Measurements from ENCODE around the gene COL11A2.
"Not testable (repeated sequence)": the region's sequence is repeated elsewhere in the genome, so short reads cannot be mapped to it uniquely, and the experiment has no call there.

The COL11A2 gene

DNA sequence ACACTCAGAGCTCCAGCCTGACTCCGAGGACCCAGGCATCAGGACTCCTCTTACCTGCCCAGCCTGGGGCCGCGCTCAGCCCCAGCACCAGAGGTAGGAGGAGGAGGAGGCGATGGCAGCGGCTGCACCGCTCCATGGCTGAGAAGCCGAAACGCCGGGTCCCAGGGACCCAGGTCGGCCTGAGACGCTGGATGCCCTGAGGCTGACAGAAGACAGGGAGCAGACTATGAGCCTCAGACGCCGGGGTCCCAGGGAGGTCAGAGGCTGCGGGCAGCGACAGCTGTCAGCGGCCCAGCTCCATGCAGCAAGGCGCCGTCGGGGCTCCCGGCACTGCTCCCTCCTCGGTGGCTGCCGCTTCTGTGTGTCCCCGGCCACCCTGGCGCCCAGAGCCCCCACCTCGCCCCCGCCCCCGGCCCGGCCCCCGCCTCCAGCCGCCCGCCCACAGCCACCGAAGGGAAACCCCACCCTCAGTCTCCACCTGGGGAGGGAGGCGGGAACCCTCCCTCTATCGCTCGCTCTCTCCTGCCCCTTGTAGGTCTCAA is at the start of gene COL11A2:
COL11A2 (minus strand) TSS at position 363 of the 542 bp plus-strand sequence; CDS start at position 136, 227 bp downstream.
- DNase-seq (ENCODE audit: low read depth in 2 of 2), result no peak

GRCh38 chr6:33241968-33242367 is 49.7 kb upstream of the COL11A2 start:
- no peak for DNase-seq (ENCODE audit: low read depth in 2 of 2)

DNA sequence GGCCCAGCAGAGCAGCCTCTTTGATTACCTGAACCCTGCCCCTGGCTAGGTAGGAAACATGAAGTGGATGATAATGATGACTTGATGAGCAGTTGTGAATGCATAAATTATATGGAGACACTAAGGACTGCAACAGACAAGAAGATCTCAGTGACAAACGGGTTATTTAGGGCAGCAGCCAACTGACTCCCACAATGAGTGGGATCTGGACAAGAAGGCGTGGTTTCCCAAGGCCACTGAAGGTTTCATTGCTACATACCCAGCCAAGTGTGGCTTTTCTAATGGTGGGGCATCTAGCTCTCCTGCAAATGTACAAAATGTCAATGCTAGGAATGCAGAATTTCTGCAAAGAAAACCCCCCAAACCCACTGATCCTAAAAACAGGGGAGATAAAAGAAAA is 45.5 kb upstream of the COL11A2 start:
- no peak for DNase-seq (ENCODE audit: low read depth in 2 of 2)

DNA sequence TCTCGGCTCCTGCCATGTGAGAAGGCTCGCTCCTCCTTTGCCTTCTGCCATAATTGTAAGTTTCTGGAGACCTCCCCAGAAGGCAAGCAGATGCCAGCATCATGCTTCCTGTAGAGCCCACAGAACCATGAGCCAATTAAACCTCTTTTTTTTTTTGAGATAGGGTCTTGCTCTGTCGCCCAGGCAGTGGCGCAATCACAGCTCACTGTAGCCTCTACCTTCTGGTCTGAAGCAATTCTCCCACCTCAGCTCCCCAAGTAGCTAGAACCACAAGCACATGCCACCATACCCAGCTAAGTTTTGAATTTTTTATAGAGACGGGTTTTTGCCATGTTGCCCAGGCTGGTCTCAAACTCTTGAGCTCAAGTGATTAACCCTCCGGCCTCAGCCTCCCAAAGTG is 44.6 kb upstream of the COL11A2 start:
- no peak for DNase-seq (ENCODE audit: low read depth in 2 of 2)

DNA sequence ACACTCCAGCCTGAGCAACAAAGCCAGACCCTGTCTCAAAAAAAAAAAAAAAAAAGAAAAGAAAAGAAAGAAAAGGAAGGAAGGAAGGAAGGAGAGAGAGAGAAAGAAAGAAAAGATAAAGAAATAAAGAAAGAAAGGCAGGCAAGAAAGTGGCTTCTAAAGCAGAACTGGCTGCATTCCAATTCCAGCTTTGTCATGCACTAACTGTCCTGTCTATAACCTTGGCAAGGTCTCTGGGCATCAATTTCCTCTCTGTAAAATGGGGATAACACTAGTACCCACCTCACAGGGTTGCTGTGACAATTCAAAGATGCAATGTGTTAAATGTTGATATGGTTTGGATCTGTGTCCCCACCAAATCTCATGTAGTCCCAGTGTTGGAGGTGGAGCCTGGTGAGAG is 44.1 kb upstream of the COL11A2 start:
- DNase-seq (ENCODE audit: low read depth in 2 of 2), result no peak

DNA sequence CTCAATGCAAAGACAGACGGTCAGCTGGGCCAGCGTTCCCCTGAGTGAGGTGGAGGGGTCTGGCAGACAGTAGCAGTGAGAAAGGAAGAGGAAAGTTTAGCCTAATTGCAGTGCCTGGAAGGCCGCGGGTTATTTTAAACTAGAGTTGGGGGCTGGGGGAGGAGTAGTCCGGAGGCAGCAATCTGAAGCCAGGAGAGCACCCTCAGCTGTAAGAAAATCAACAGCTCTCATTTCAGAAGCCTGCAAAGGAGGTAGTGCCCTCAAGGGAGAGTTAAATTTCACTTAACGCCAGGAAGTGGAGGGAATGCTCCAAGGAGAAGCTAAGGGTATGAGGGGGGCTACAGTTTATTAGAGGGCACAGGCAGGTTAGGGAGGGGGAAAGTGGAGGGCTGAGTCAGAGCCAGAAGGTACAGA is 43.0 kb upstream of the COL11A2 start:
- no peak for DNase-seq (ENCODE audit: low read depth in 2 of 2)

GRCh38 chr6:33226503-33227120 is 34.3 kb upstream of the COL11A2 start:
- not testable (repeated sequence) for DNase-seq (ENCODE audit: low read depth in 2 of 2)

GRCh38 chr6:33217681-33218080 is 25.4 kb upstream of the COL11A2 start:
- no peak for DNase-seq (ENCODE audit: low read depth in 2 of 2)

GRCh38 chr6:33217246-33217645 is 25.0 kb upstream of the COL11A2 start:
- no peak for DNase-seq (ENCODE audit: low read depth in 2 of 2)

DNA sequence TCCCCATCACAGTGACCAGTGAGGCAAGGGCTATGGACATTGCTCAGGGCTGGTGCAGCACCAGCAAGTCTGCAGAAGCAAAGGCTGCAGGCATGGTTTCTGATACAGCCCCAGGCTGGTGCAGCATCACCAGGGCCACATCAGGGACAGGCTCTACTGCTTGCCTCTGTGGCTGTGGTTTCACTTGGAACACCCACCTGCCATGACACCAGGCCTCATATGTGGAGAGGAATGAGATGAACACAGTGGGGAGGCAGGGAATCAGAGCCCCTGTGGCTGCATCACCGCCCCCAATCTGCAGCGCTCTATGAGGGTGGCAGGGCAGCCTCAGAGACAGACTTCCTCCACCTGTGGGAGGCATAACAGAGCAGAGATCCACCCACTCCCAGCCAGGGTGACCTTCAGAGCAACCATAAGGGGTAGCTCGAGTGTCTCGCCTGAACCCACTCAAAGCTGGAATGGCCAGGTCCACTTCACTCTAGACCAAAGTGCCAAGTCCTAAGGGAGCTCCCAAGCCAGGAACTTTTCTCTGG is 23.9 kb upstream of the COL11A2 start:
- no peak for DNase-seq (ENCODE audit: low read depth in 2 of 2)

- DNase-seq (ENCODE audit: low read depth in 2 of 2), result no peak
Measured at GRCh38 chr6:33215271-33216116, 23.2 kb upstream of the COL11A2 start.

DNA sequence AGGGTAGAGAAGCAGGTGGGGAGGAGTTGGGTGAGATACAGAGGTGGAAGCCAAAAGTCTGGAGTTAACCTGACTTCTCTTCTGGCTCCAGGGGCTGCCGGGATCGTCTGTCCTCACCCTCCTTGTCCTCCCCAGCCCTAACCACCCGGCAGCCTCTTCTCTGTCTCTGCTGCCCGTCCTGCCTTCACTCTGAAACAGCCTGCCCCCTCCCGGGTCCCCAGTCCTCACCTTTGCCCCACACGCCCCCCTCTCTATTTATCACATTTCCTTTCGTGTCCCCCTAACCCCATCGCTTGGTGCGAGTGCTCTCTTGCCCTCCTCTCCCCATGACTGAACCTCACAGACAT is 21.7 kb upstream of the COL11A2 start:
- DNase-seq (ENCODE audit: low read depth in 2 of 2), result no peak

- no peak for DNase-seq (ENCODE audit: low read depth in 2 of 2)
Measured at GRCh38 chr6:33213166-33213988, 21.1 kb upstream of the COL11A2 start.

DNA sequence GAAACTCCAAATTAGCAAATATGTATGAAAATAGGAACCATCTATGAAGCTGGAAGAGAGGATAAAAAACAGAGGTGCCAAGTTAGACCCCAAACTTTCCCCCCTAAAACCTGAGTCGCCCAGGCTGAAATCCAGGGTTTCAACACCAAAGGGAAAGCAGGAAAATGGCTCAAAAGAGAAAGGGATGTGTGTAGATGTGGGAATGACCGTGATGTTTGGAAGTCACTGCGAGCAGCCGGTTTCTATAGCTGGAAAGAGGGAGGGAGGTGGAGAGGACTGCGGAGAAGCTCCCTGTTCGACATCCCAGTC is 20.5 kb upstream of the COL11A2 start:
- DNase-seq (ENCODE audit: low read depth in 2 of 2), result no peak

DNA sequence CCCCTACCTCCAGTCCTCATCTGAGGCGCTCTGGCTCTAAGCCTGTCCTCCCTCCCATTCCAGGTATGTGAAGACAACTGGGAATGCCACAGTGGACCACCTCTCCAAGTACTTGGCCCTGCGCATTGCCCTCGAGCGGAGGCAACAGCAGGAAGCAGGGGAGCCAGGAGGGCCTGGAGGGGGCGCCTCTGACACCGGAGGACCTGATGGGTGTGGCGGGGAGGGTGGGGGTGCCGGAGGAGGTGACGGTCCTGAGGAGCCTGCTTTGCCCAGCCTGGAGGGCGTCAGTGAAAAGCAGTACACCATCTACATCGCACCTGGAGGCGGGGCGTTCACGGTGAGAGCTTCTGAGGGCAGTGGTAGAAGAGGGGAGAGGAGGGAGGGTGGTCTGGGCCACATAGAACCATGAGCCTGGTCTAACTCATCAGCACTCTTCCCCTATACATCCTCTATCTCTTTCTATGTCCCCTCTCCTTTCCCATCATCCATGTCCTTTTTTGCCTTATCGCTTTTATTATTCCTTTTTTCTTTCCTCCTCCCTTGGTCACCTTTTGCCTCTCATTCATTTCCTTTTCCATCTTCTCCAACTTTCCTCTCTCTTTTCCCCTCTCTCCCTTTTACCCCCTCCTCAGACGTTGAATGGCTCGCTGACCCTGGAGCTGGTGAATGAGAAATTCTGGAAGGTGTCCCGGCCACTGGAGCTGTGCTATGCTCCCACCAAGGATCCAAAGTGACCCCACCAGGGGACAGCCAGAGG is 19.6 kb upstream of the COL11A2 start:
- no peak for DNase-seq (ENCODE audit: low read depth in 2 of 2)

GRCh38 chr6:33211136-33211535 is 18.9 kb upstream of the COL11A2 start:
- DNase-seq (ENCODE audit: low read depth in 2 of 2), result no peak

GRCh38 chr6:33209856-33210255 is 17.6 kb upstream of the COL11A2 start:
- DNase-seq (ENCODE audit: low read depth in 2 of 2), result no peak

DNA sequence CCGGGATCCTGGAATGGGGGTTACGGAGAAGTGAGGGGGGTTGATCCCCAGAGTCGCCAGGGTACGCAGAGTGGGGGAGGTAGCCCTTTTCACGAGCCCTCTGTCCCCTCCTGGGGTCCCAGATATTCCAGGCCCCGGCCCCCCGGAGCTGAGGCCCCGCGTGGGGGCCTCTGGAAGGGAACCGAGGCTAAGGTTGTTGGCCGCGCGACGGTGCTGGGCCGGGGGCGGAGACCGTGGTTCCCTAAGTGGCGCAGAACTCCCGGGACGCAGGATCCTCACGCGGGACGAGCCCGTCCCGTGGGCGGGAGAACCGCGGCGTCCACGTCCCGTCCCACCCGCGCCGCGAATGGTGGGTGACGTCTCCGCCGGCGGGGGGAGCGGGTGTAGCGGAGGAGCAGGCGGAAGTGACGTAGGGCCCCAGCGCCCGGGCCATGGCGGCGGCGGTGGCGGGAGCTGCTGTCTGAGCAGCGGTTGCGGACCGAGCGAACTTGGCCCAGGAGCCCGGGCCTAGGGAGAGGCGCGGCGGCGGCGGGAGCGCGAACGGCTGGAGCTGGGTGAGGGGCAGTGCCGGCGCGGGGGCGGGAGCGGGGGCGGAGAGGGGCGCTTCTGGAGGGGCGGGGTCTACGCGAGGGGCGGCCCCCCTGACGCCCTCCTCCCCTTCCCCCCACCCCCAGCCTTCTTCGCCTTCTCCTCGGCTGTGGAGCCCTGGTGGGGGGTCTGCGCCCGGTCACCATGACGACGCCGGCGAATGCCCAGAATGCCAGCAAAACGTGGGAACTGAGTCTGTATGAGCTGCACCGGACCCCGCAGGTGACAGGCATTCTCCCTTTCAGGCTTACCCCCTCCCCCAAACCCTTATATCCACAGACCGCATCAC is 16.1 kb upstream of the COL11A2 start, which contains the start of gene RING1:
RING1 (plus strand) TSS at position 410 of the 877 bp plus-strand sequence; CDS start at position 733, 323 bp downstream.
- peak; percentile 77 for DNase-seq (ENCODE audit: low read depth in 2 of 2)

GRCh38 chr6:33207552-33208090 is 15.4 kb upstream of the COL11A2 start:
- no peak for DNase-seq (ENCODE audit: low read depth in 2 of 2)

Data from stimulated activated CD8-positive, alpha-beta memory T cell treated with anti-CD3 and anti-CD28 coated beads, Interleukin-15, amount 100 ng/mL, for 48 hours (primary cell).